SK-N-SH (cell line): Measurements from ENCODE around the gene PACSIN3. TPM values are rescaled to one million over a fixed set of nuclear protein-coding genes. Genes with fewer than 3 reads are reported as not detected.
A peak's percentile ranks its signal among the peaks of the same experiment; 100 is the strongest.

Source experiments
- CTCF ChIA-PET: fragments of 300-600, 350-600 bp; formaldehyde crosslinking; extraction: SDS; loops from one replicate; lab custom pipeline; 2021; lab: Yijun Ruan, JAX
- POLR2A ChIA-PET: fragments of 350-600 bp; sonication (Branson Sonifier 250); formaldehyde crosslinking; extraction: SDS; loops from one replicate; lab custom pipeline; 2020; ENCODE audit warnings: antibody characterized with exemption, inconsistent platforms; lab: Yijun Ruan, JAX
- DNase-seq: peaks from one replicate; pipeline ENCODE4 v3.0.0; 2012
- H2AFZ ChIP-seq: fragments of 200-600 bp; sonication (generic); 2 replicates; pipeline ENCODE4 v1.8.1; 2016; ENCODE audit warnings: antibody characterized with exemption, mild to moderate bottlenecking, low read depth
- H3F3A ChIP-seq: fragments of 200-600 bp; sonication (generic); replicated peaks from 2 replicates; pipeline ENCODE3; 2016; ENCODE audit warnings: antibody characterized with exemption, mild to moderate bottlenecking; ENCODE audit not compliant: insufficient read depth
- H3K27ac ChIP-seq, 2 experiments: fragments of 200-500 bp in 1 of 2; fragments of 200-600 bp in 1 of 2; sonication (Bioruptor generic) in 1 of 2; sonication (generic), shearing (Covaris generic) in 1 of 2; 2 replicates each; pipeline versions ENCODE4 v1.5.1 to v1.6.1; 2014 to 2016; ENCODE audit warnings: low read depth in 2 of 2, inconsistent platforms in 1 of 2, low read length in 1 of 2, mild to moderate bottlenecking in 1 of 2, mixed read lengths in 1 of 2
- H3K27me3 ChIP-seq: fragments of 200-600 bp; sonication (generic), shearing (Covaris generic); 2 replicates; pipeline ENCODE4 v1.6.1; 2016; ENCODE audit warnings: mixed run types; ENCODE audit not compliant: insufficient read depth
- H3K36me3 ChIP-seq, 2 experiments: fragments of 200-500 bp in 1 of 2; fragments of 200-600 bp in 1 of 2; sonication (Bioruptor generic) in 1 of 2; sonication (generic) in 1 of 2; replicated peaks in 1 of 2; 2 replicates each; pipeline versions ENCODE3 to v1.5.1; 2014 to 2016; ENCODE audit warnings: low read length in 1 of 2, mild to moderate bottlenecking in 1 of 2; ENCODE audit not compliant: insufficient read depth in 2 of 2, control insufficient read depth in 1 of 2
- H3K4me1 ChIP-seq, 2 experiments: fragments of 200-500 bp in 1 of 2; fragments of 200-600 bp in 1 of 2; sonication (Bioruptor generic) in 1 of 2; sonication (generic), shearing (Covaris generic) in 1 of 2; 2 replicates each; pipeline versions ENCODE4 v1.5.1 to v1.6.1; 2014 to 2016; ENCODE audit warnings: low read depth in 1 of 2, low read length in 1 of 2, mixed run types in 1 of 2; ENCODE audit not compliant: insufficient read depth in 2 of 2, control insufficient read depth in 1 of 2
- H3K4me2 ChIP-seq: fragments of 200-600 bp; sonication (generic), shearing (Covaris generic); 2 replicates; pipeline ENCODE4 v1.6.1; 2017; ENCODE audit warnings: mixed run types
- H3K4me3 ChIP-seq, 2 experiments: fragments of 200-500 bp in 1 of 2; fragments of 200-600 bp in 1 of 2; sonication (Bioruptor generic) in 1 of 2; sonication (generic), shearing (Covaris generic) in 1 of 2; 2 replicates each; pipeline versions ENCODE4 v1.5.1 to v1.8.1; 2014 to 2016; ENCODE audit warnings: low read depth in 2 of 2, inconsistent platforms in 1 of 2, low read length in 1 of 2, mild to moderate bottlenecking in 1 of 2, mixed read lengths in 1 of 2, moderate library complexity in 1 of 2
- H3K79me2 ChIP-seq: fragments of 200-600 bp; sonication (generic); 2 replicates; pipeline ENCODE4 v1.8.1; 2017; ENCODE audit warnings: mild to moderate bottlenecking; ENCODE audit not compliant: insufficient read depth
- H3K9ac ChIP-seq: fragments of 200-600 bp; sonication (generic); 2 replicates; pipeline ENCODE4 v1.6.1; 2017; ENCODE audit warnings: mixed run types
- H3K9me2 ChIP-seq: fragments of 200-600 bp; sonication (generic); 2 replicates; pipeline ENCODE4 v1.6.1; 2017; ENCODE audit warnings: mixed run types
- H3K9me3 ChIP-seq: fragments of 200-600 bp; sonication (generic); 2 replicates; pipeline ENCODE4 v1.6.1; 2017; ENCODE audit warnings: mixed run types, mild to moderate bottlenecking, moderate library complexity
- H4K20me1 ChIP-seq: fragments of 200-600 bp; sonication (generic); 2 replicates; pipeline ENCODE4 v1.6.1; 2017; ENCODE audit warnings: mild to moderate bottlenecking, mixed run types; ENCODE audit not compliant: insufficient read depth
- CHD2 ChIP-seq: fragments of 150-350 bp; IDR thresholded peaks from 2 replicates; pipeline ENCODE4 v1.6.1; 2018; ENCODE audit warnings: low read length; ENCODE audit not compliant: partially characterized antibody
- FOSL2 ChIP-seq: IDR thresholded peaks from 2 replicates; pipeline ENCODE4 v1.4.0; 2012; ENCODE audit warnings: low read depth, mild to moderate bottlenecking, moderate library complexity, borderline replicate concordance
- FOXJ3 ChIP-seq: sonication (generic); formaldehyde crosslinking; IDR thresholded peaks from 2 replicates; pipeline ENCODE4 v1.5.1; 2020; ENCODE audit warnings: mild to moderate bottlenecking, missing genetic modification reagents
- NRF1 ChIP-seq: IDR thresholded peaks from 2 replicates; pipeline ENCODE4 v1.6.1; 2012; ENCODE audit warnings: low read depth, mild to moderate bottlenecking, low read length
- WGBS: methylation state at CpG from one replicate; pipeline ENCODE4 v1.1.6; 2017; ENCODE audit warnings: low lambda C conversion rate; 5-methylcytosine and 5-hydroxymethylcytosine counted together
- polyA plus RNA-seq, 3 experiments: library from polyadenylated mRNA; depleted of rRNA; stranded (reverse); fragments of >200 nt; gene quantifications; 2 replicates each; pipeline ENCODE4 v1.2.3, GENCODE V29; 2012
- TF ChIP-seq, protein P1 (sequence below): IDR thresholded peaks from 2 replicates; pipeline ENCODE4; 2012
- TF ChIP-seq, protein P2 (sequence below): fragments of 150-350 bp; IDR thresholded peaks from 2 replicates; pipeline ENCODE4 v1.6.1; 2017; ENCODE audit warnings: antibody characterized with exemption, low read length, low read depth, borderline replicate concordance

Gene PACSIN3
- polyA plus RNA-seq, 1 of the 3 experiments (the other 2 are of a cell fraction), result 31.1 TPM

DNA sequence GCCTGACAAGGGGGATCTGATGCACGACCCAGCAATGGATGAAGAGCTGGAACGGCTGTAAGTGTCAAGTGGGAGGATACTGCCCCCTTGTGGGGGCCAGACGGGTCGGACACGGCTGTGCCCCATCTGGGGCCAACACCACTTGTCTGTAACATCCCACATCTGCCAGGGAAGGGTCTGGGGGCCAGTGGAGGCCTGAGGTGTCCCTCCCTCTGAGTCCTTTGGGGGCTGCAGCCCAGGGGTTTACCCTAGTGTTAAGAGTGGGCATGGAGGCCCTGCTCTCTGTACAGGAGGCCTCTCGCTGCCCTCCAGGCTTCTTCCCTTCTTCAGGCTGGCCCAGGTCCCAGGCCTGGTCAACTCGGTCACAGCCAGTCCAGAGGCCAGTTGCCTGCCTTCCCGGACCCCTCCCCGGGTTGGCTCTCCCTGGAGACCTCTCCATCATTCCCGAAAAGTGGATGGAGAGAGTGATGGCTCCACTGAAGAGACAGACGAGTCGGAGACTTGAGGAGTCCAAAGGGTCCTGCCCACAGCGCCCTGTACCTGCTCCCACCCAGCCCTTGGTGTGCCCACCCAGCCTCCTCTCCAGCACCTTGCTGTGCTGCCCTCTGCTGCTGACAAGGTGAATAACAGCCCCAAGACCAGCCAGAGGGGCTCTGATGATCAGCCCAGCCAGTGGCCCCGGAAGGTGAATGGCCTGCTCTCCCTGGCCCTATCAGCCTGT, 24.9 kb downstream of the PACSIN3 start (continued):
- TF ChIP-seq, protein P1, sequence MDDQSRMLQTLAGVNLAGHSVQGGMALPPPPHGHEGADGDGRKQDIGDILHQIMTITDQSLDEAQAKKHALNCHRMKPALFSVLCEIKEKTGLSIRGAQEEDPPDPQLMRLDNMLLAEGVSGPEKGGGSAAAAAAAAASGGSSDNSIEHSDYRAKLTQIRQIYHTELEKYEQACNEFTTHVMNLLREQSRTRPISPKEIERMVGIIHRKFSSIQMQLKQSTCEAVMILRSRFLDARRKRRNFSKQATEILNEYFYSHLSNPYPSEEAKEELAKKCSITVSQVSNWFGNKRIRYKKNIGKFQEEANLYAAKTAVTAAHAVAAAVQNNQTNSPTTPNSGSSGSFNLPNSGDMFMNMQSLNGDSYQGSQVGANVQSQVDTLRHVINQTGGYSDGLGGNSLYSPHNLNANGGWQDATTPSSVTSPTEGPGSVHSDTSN, result no peak
- no peak for TF ChIP-seq FOSL2

DNA sequence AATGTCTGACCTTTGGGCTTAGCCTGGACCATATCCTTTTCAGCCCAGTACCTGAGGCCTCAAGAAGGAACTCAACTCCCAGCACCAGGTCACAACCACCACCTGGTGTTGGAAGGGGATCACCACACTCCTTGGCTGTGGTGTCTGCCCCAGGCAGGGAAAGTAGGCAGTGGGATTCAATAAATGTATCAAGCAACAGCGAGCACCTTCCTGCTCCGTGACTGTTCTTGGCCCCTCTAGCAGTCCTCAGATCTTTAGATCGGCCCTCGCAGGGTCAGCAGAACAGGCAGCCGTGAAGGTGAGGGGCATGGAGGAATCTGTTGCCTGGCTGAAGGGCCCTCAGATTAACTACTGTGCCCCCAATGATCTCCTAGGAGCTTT, 25.5 kb downstream of the PACSIN3 start:
- peaks cover 3 to 34% of the 10 kb centered on the region in 2 experiments for H3K36me3 ChIP-seq
- no peak overlapping the region for H3K27ac ChIP-seq
- ChIA-PET POLR2A (no interaction called here), CTCF (interaction anchor here (0.5 to 2.9 kb wide), 29 partner anchors 8 to 448 kb away, joined by 3 to 13 read pairs (median 5); partner anchors contain the start of genes ARFGAP2 and CSTPP1)
- no peak overlapping the region for H3K4me2 ChIP-seq
- H2AFZ ChIP-seq, result no peak overlapping the region
- 100% methylated on average over 5 of the region's 5 CpGs for WGBS
- H4K20me1 ChIP-seq, result peaks cover 8% of the 10 kb centered on the region; the same call in 1 of the 2 replicates
- no peaks in the 10 kb centered on the region; a peak in 1 of 4 replicates for H3K4me1 ChIP-seq
- TF ChIP-seq NRF1, result 0 out of 2 replicates have a peak, but pooled peaks have one; percentile 2
- TF ChIP-seq, protein P2, sequence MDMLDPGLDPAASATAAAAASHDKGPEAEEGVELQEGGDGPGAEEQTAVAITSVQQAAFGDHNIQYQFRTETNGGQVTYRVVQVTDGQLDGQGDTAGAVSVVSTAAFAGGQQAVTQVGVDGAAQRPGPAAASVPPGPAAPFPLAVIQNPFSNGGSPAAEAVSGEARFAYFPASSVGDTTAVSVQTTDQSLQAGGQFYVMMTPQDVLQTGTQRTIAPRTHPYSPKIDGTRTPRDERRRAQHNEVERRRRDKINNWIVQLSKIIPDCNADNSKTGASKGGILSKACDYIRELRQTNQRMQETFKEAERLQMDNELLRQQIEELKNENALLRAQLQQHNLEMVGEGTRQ, result no peak
- peaks cover 18% of the 10 kb centered on the region for H3F3A ChIP-seq
- no peaks in the 10 kb centered on the region for H3K79me2 ChIP-seq
- H3K9ac ChIP-seq, result no peak overlapping the region
- no peak for DNase-seq
- H3K4me3 ChIP-seq, result no peak overlapping the region; a peak in 1 of 4 replicates
- no peaks in the 10 kb centered on the region for H3K9me2 ChIP-seq
- no peaks in the 10 kb centered on the region for H3K27me3 ChIP-seq
- H3K9me3 ChIP-seq, result no peaks in the 10 kb centered on the region

DNA sequence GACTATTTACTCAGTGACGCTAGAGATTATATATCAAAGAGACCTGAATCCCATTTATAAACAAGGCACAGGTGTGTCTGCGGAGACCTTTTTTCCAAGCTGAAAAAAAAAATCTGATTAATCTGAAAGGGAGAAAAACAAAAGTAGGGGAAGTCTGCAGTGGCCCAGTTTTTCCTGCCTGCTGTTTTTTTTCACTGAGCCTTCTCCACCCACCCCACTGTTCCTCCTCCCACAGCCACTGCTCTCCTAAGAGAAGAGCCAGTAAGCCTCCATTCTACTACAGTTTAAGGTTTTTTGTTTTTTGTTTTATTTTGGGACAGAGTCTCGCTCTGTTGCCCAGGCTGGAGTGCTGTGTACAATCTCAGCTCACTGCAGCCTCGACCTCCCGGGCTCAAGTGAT, 28.0 kb downstream of the PACSIN3 start:
- Histone ChIP-seq H4K20me1 (peaks cover 8% of the 10 kb centered on the region), H3K9ac (no peak overlapping the region), H3K27ac (no peak overlapping the region), H3K36me3 (peaks cover 0 to 20% of the 10 kb centered on the region in 2 experiments), H3K4me1 (peaks cover 5 to 13% of the 10 kb centered on the region in 2 experiments; a peak in 2 of 4 replicates)
- ChIA-PET CTCF (interaction anchor here (0.9 to 7.3 kb wide), 2 partner anchors 242 to 251 kb away, joined by 3 to 170 read pairs; partner anchors contain the start of gene LRP4), POLR2A (interaction anchor here (1.1 kb wide), 1 partner anchor 14 kb away, joined by 3 read pairs; no protein-coding TSS in a partner anchor)
- WGBS, result 96% methylated on average over 5 of the region's 5 CpGs
- TF ChIP-seq CHD2, result no peak
- no peak for TF ChIP-seq FOSL2
- no peak for TF ChIP-seq FOXJ3
- TF ChIP-seq, all 33 proteins: peak for 0
- Histone ChIP-seq H3K9me3 (no peaks in the 10 kb centered on the region), H3F3A (peaks cover 26% of the 10 kb centered on the region), H2AFZ (no peak overlapping the region), H3K79me2 (no peaks in the 10 kb centered on the region), H3K4me3 (no peak overlapping the region), H3K9me2 (no peaks in the 10 kb centered on the region), H3K27me3 (no peaks in the 10 kb centered on the region), H3K4me2 (no peak overlapping the region)
- no peak for DNase-seq
